Transverse colon (tissue), 4 donors: ENCODE results near the gene ZNF425. TPM values are rescaled to one million over a fixed set of nuclear protein-coding genes. Genes with fewer than 3 reads are reported as not detected.
A peak's percentile ranks its signal among the peaks of the same experiment; 100 is the strongest.

Experiments
- DNase-seq: peaks from one replicate; pipeline ENCODE4 v3.0.0-alpha.2; 2019
- H3K27ac ChIP-seq, 4 donors: fragments of 200-600 bp; sonication (generic); 2 replicates each; pipeline ENCODE4 v1.5.1; 2016 to 2018; ENCODE audit warnings: inconsistent platforms in 4 of 4
- H3K27me3 ChIP-seq: fragments of 200-600 bp; sonication (generic); 2 replicates; pipeline ENCODE4 v1.5.1; 2017; ENCODE audit warnings: inconsistent platforms
- H3K36me3 ChIP-seq, 4 donors: fragments of 200-600 bp; sonication (generic); 2 replicates each; pipeline ENCODE4 v1.5.1; 2017 to 2019; ENCODE audit warnings: inconsistent platforms in 4 of 4
- H3K4me1 ChIP-seq, 4 donors: fragments of 200-600 bp; sonication (generic); 2 replicates each; pipeline ENCODE4 v1.5.1; 2017 to 2020; ENCODE audit warnings: inconsistent platforms in 4 of 4
- H3K4me3 ChIP-seq, 4 donors: fragments of 200-600 bp; sonication (generic); 1 replicate in 1 of 4; 2 replicates in 3 of 4; pipeline versions ENCODE4 v1.5.1 to v1.6.1; 2017 to 2019; ENCODE audit warnings: inconsistent platforms in 4 of 4
- H3K9me3 ChIP-seq, 2 donors: fragments of 200-600 bp; sonication (generic); 2 replicates each; pipeline ENCODE4 v1.5.1; 2017 to 2019; ENCODE audit warnings: inconsistent platforms in 2 of 2
- CTCF ChIP-seq, 5 experiments: fragments of 200-600 bp in 3 of 5; fragments of 450-650 bp in 2 of 5; sonication (generic) in 3 of 5; IDR thresholded peaks; 1 replicate in 2 of 5; 2 replicates in 3 of 5; pipeline ENCODE4 v1.5.1; 2016 to 2017; ENCODE audit warnings: antibody characterized with exemption in 5 of 5, inconsistent platforms in 3 of 5, mild to moderate bottlenecking in 2 of 5, moderate library complexity in 1 of 5
- EP300 ChIP-seq: sonication (generic); formaldehyde crosslinking; IDR thresholded peaks from one replicate; pipeline ENCODE4 v1.6.1; 2017; ENCODE audit warnings: antibody characterized with exemption, low read depth
- POLR2A ChIP-seq: fragments of 450-650 bp; IDR thresholded peaks from one replicate; pipeline ENCODE4 v1.6.1; 2016; ENCODE audit warnings: antibody characterized with exemption, mild to moderate bottlenecking, moderate library complexity
- POLR2AphosphoS5 ChIP-seq, 3 donors: sonication (generic); formaldehyde crosslinking; IDR thresholded peaks; one replicate each; pipeline ENCODE4 v1.6.1; 2016; ENCODE audit warnings: antibody characterized with exemption in 3 of 3
- WGBS, 2 donors: methylation state at CpG; one replicate each; pipeline ENCODE4 v1.1.5; 2018; ENCODE audit warnings: low coverage in 1 of 2; 5-methylcytosine and 5-hydroxymethylcytosine counted together
- in situ Hi-C, 4 donors: fragments of 200-750 bp; cut with MboI; loops; one replicate each; pipeline versions ENCODE4 v1.15.0 to v1.15.1; 2017; ENCODE audit warnings: low sequenced_read_pairs in 3 of 4, low pct_ligation_motif_present in 1 of 4, low pct_unique_long_range_greater_than_20kb in 1 of 4
- intact Hi-C: fragments of 100-400 bp; cut with DNase I; formaldehyde crosslinking; loops from one replicate; pipeline ENCODE4 v1.15.1; 2023; ENCODE audit warnings: low total_unique reads
- total RNA-seq, 4 donors: library from RNA; depleted of rRNA; stranded (reverse); fragments of >200 nt; gene quantifications; one replicate each; pipeline ENCODE4 v1.1.0, GENCODE V29; 2016

Gene ZNF425
- total RNA-seq, 4 donors from 2014 or later: 0.37 to 2.3 (median 1.6) TPM

- no peaks in the 10 kb centered on the region for H3K27me3 ChIP-seq
- H3K36me3 ChIP-seq: peaks cover 0 to 19% (median 5%) of the 10 kb centered on the region in 4 donors
- H3K4me3 ChIP-seq: no peak overlapping the region
- H3K9me3 ChIP-seq: no peaks in the 10 kb centered on the region
- whole genome bisulfite sequencing, 2 donors: 91% methylated on average over 11 of the region's 11 CpGs; no CpG with 5 or more reads in 1 of the 2 donors
- in situ Hi-C loops: no loop called here
- TF ChIP-seq EP300 (no peak), POLR2A (no peak), POLR2AphosphoS5 (IDR thresholded peaks at IDR 0.05) (no peak), CTCF (IDR thresholded peaks at IDR 0.05) (no peak)
- H3K27ac ChIP-seq: no peak overlapping the region
- intact Hi-C loops: no loop called here
- peaks cover 0 to 6% (median 1%) of the 10 kb centered on the region in 4 donors for H3K4me1 ChIP-seq
- DNase-seq: no peak
These were observed 27.9 kb upstream of the ZNF425 start for GRCh38 chr7:149154056-149154455.

- Histone ChIP-seq H3K9me3 (no peaks in the 10 kb centered on the region), H3K27me3 (no peaks in the 10 kb centered on the region), H3K4me3 (no peak overlapping the region), H3K27ac (no peak overlapping the region), H3K4me1 (peaks cover 0 to 13% (median 4%) of the 10 kb centered on the region in 4 donors), H3K36me3 (peaks cover 0 to 19% (median 5%) of the 10 kb centered on the region in 4 donors)
- 60 to 92% methylated on average over 1 to 2 of the region's 2 CpGs for WGBS, 2 donors
- TF ChIP-seq POLR2AphosphoS5 (IDR thresholded peaks at IDR 0.05): no peak
- TF ChIP-seq CTCF (IDR thresholded peaks at IDR 0.05): no peak
- TF ChIP-seq EP300: no peak
- no peak for TF ChIP-seq POLR2A
- in situ Hi-C loops: no loop called here
- no peak for DNase-seq
- intact Hi-C loops: no loop called here
These were observed 27.2 kb upstream of the ZNF425 start for GRCh38 chr7:149153346-149153745.

- H3K27me3 ChIP-seq: no peaks in the 10 kb centered on the region
- no peak for TF ChIP-seq CTCF (IDR thresholded peaks at IDR 0.05)
- in situ Hi-C loops: no loop called here
These were observed 24.9 kb upstream of the ZNF425 start for GRCh38 chr7:149150981-149151380.

GRCh38 chr7:149147752-149148653 lies 21.9 kb upstream of the ZNF425 start:
- Histone ChIP-seq H3K36me3 (no peaks in the 10 kb centered on the region), H3K4me1 (peaks cover 0 to 23% (median 4%) of the 10 kb centered on the region in 4 donors), H3K9me3 (no peaks in the 10 kb centered on the region), H3K4me3 (peak overlapping the region; percentile 63 to 94 (median 74)), H3K27ac (peak overlapping the region; percentile 92 to 94 (median 92)), H3K27me3 (no peaks in the 10 kb centered on the region)
- 1% methylated on average over 37 of the region's 86 CpGs; no CpG with 5 or more reads in 1 of the 2 donors for WGBS, 2 donors
- peak; percentile 54 for DNase-seq
- TF ChIP-seq POLR2A (peak; percentile 4), POLR2AphosphoS5 (IDR thresholded peaks at IDR 0.05) (no peak), CTCF (IDR thresholded peaks at IDR 0.05) (no peak)
- in situ Hi-C loops: no loop called here
- intact Hi-C loops: loop anchor here (2.0 kb wide), 1 partner anchor 21 kb away; the partner anchor contains the start of gene ZNF425

More at GRCh38 chr7:149150981-149151380, 24.9 kb upstream of the ZNF425 start:
- 67 to 94% methylated on average over 3 to 4 of the region's 4 CpGs for WGBS, 2 donors
- H3K9me3 ChIP-seq: no peaks in the 10 kb centered on the region
- peaks cover 0 to 23% (median 4%) of the 10 kb centered on the region in 4 donors for H3K4me1 ChIP-seq
- DNase-seq: no peak
- H3K36me3 ChIP-seq: peaks cover 0 to 12% (median 0%) of the 10 kb centered on the region in 4 donors
- intact Hi-C loops: no loop called here
- H3K4me3 ChIP-seq: no peak overlapping the region
- H3K27ac ChIP-seq: no peak overlapping the region
